DOHH2 (cell line): ENCODE data around the gene TSPO.

Experiments used
- H3F3A ChIP-seq: fragments of 200-600 bp; sonication (generic), shearing (Covaris generic); 2 replicates; pipeline ENCODE4 v1.6.0; 2016; ENCODE audit warnings: antibody characterized with exemption, mild to moderate bottlenecking; ENCODE audit not compliant: control insufficient read depth, insufficient read depth
- H3K27ac ChIP-seq: fragments of 200-600 bp; sonication (generic); 2 replicates; pipeline ENCODE4 v1.5.1; 2014; ENCODE audit warnings: low read depth, mild to moderate bottlenecking, low read length, moderate library complexity
- H3K27me3 ChIP-seq: fragments of 200-600 bp; sonication (generic); 2 replicates; pipeline ENCODE4 v1.6.1; 2014; ENCODE audit warnings: mild to moderate bottlenecking, low read length, mixed read lengths; ENCODE audit not compliant: control insufficient read depth
- H3K36me3 ChIP-seq: fragments of 200-600 bp; sonication (generic); 2 replicates; pipeline ENCODE4 v1.6.1; 2014; ENCODE audit warnings: mild to moderate bottlenecking, low read length, moderate library complexity, mixed read lengths; ENCODE audit not compliant: control insufficient read depth
- H3K4me1 ChIP-seq: fragments of 200-600 bp; sonication (generic); 2 replicates; pipeline ENCODE4 v1.6.1; 2014; ENCODE audit warnings: mild to moderate bottlenecking, low read length, mixed read lengths; ENCODE audit not compliant: control insufficient read depth
- H3K4me2 ChIP-seq: fragments of 200-600 bp; sonication (generic); 2 replicates; pipeline ENCODE4 v1.6.0; 2014; ENCODE audit warnings: mild to moderate bottlenecking, low read length, moderate library complexity
- H3K4me3 ChIP-seq: fragments of 200-600 bp; sonication (generic); 2 replicates; pipeline ENCODE4 v1.5.1; 2014; ENCODE audit warnings: mild to moderate bottlenecking, low read length, mixed read lengths
- H3K79me2 ChIP-seq: fragments of 200-600 bp; sonication (generic); 2 replicates; pipeline ENCODE4 v1.6.1; 2014; ENCODE audit warnings: mild to moderate bottlenecking, low read length, mixed read lengths; ENCODE audit not compliant: control insufficient read depth
- H3K9me2 ChIP-seq: fragments of 200-600 bp; sonication (generic); replicated peaks from 2 replicates; pipeline ENCODE4 v1.6.1; 2014; ENCODE audit warnings: mild to moderate bottlenecking, low read length, mixed read lengths; ENCODE audit not compliant: control insufficient read depth
- H3K9me3 ChIP-seq: fragments of 200-600 bp; sonication (generic); 2 replicates; pipeline ENCODE4 v1.6.1; 2014; ENCODE audit warnings: antibody characterized with exemption, low read length, mixed read lengths; ENCODE audit not compliant: control insufficient read depth, insufficient read depth
- H4K20me1 ChIP-seq: fragments of 200-600 bp; sonication (generic); 2 replicates; pipeline ENCODE4 v1.6.0; 2014; ENCODE audit warnings: low read depth, mild to moderate bottlenecking, antibody characterized with exemption, low read length, moderate library complexity; ENCODE audit not compliant: control insufficient read depth, insufficient read depth
- CTCF ChIP-seq: fragments of 200-600 bp; sonication (generic); IDR thresholded peaks from one replicate; pipeline ENCODE4 v1.5.1; 2014; ENCODE audit warnings: antibody characterized with exemption, mild to moderate bottlenecking, low read depth, low read length; ENCODE audit not compliant: poor library complexity, severe bottlenecking
- EZH2phosphoT487 ChIP-seq: fragments of 200-600 bp; sonication (generic); IDR thresholded peaks from 2 replicates; pipeline ENCODE4 v1.6.1; 2017; ENCODE audit warnings: borderline replicate concordance, mild to moderate bottlenecking, antibody characterized with exemption, low read length, moderate library complexity, mixed read lengths

TSPO gene

DNA sequence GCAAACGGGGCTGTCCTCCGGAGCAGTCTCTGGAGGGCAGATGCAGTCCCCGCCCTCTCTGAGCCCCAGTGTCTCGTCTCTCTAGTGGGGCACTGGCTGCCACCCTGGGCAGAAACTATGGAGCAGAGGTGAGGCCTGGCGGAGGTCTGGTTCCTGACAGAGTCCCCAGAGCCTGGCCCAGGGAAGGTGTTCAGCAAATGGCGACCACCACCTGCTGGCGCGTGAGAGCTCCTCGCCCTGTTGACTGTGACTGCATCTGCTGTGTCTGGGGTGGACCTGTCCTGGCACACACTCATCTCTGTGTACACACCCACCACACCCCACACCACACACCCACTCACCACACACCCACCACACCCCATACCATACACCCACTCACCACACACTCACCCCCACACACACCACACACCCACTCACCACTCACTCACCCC is 53.9 kb downstream of the TSPO start:
- Histone ChIP-seq H3K9me3 (no peaks in the 10 kb centered on the region), H3K4me2 (no peak overlapping the region), H3K4me1 (no peaks in the 10 kb centered on the region), H3K79me2 (no peaks in the 10 kb centered on the region), H3K9me2 (no peaks in the 10 kb centered on the region), H3K27me3 (no peaks in the 10 kb centered on the region), H3F3A (no peaks in the 10 kb centered on the region), H3K36me3 (no peaks in the 10 kb centered on the region), H4K20me1 (no peaks in the 10 kb centered on the region), H3K27ac (no peak overlapping the region), H3K4me3 (no peak overlapping the region)
- no peak for TF ChIP-seq EZH2phosphoT487
- TF ChIP-seq CTCF, result no peak

GRCh38 chr22:43205748-43206508 is 54.6 kb downstream of the TSPO start:
- Histone ChIP-seq H3K27me3 (no peaks in the 10 kb centered on the region), H3K4me3 (no peak overlapping the region), H3K4me2 (no peak overlapping the region), H3K9me2 (no peaks in the 10 kb centered on the region), H3K36me3 (no peaks in the 10 kb centered on the region), H3F3A (no peaks in the 10 kb centered on the region), H3K27ac (no peak overlapping the region), H3K9me3 (no peaks in the 10 kb centered on the region), H4K20me1 (no peaks in the 10 kb centered on the region), H3K4me1 (no peaks in the 10 kb centered on the region), H3K79me2 (no peaks in the 10 kb centered on the region)
- TF ChIP-seq CTCF (no peak), EZH2phosphoT487 (no peak)

DNA sequence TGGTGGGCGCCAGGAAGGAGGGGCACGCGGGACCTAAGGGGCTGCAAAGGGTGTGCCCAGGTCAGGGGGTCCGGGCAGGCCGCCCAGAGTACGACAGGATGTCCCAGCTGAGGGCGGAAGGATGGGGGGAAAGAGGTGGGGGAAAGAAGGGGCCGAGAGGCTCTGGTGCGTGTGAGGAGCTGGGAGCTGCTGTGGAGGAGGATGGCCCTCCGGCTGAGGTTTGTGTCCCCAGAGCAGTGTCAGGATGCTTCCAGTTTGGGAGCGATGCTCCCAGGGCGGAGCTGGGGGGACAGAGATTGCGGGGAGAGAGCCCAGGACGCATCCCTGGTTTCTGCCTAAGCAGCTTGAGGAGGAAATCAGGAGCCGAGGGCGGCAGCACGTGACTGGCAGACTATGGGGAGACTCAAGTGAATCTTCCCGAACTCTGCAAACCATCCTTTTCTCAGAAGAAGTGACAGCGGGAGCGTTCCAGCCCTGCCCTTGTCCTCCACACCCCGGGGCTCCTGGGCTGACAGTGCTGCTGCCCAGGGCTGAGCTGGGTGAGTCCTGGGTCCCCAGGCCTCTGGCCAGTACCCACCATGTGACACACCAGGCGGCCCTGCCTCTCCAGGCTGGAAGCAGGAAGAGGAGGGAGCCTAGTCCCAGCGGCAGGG is 55.3 kb downstream of the TSPO start:
- no peak for TF ChIP-seq EZH2phosphoT487
- no peak for TF ChIP-seq CTCF
- Histone ChIP-seq H3F3A (no peaks in the 10 kb centered on the region), H3K27me3 (no peaks in the 10 kb centered on the region)

More for the DNA sequence above, 55.3 kb downstream of the TSPO start:
- Histone ChIP-seq H3K9me3 (no peaks in the 10 kb centered on the region), H3K9me2 (no peaks in the 10 kb centered on the region), H3K4me2 (no peak overlapping the region), H3K79me2 (no peaks in the 10 kb centered on the region), H3K36me3 (no peaks in the 10 kb centered on the region), H4K20me1 (no peaks in the 10 kb centered on the region), H3K4me3 (no peak overlapping the region), H3K27ac (no peak overlapping the region), H3K4me1 (no peaks in the 10 kb centered on the region)
